ENCODE measurements around the gene WDR18.
A peak's percentile ranks its signal among the peaks of the same experiment; 100 is the strongest.

Gene WDR18

DNA sequence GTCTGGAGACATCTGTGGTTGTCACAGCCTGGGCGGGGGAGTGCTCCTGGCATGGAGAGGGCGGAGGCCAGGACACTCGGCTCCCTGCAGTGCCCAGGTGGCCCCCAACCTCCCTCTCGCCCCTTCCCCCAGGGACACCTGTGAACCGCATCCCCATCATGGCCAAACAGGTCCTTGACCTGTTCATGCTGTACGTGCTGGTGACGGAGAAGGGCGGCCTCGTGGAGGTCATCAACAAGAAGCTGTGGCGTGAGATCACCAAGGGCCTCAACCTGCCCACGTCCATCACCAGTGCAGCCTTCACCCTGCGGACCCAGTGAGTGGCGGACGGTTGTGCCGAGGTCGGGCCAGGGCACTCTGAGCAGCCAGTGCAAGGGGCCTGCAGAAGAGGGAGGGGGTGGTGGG lies 20.0 kb upstream of the WDR18 start:
- no peak for DNase-seq

DNA sequence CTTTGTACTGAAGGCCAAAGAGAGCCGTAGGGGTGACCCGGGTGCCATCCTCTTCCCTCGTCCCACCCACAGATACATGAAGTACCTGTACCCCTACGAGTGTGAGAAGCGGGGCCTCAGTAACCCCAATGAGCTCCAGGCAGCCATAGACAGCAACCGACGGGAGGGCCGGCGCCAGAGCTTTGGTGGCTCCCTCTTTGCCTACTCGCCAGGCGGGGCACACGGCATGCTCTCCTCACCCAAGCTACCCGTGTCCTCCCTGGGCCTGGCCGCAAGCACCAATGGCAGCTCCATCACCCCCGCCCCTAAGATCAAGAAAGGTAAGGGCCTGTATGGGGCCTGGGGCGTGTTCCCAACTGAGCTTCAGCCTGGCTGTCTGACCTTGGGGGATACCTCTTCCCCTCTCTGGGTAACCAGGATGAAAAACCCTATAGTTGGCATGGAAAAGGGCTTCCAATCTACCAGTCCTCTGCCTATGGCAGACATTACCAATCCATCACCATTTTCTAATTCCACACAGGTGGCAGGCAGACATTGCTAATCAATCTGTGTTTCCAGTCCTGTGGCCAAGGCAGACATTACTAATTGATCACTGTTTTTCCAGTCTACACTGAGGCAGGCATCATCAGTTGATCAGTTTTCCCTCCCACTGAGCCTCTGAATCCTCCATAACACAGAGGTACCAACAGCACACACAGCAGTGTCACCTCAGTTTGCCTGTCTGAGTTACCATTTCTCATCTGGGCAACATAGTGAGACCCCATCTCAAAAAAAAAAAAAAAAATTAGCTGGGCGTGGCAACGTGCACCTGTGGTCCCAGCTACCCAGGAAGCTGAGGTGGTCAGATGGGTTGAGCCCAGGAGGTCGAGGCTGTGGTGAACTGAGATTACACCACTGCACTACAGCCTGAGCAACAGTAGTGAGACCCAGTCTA lies 19.1 kb upstream of the WDR18 start:
- no peak for DNase-seq

- DNase-seq = no peak
These were observed 17.6 kb upstream of the WDR18 start for GRCh38 chr19:966485-967088.

- DNase-seq = no peak
These were observed 13.4 kb upstream of the WDR18 start for GRCh38 chr19:970695-971094.

DNA sequence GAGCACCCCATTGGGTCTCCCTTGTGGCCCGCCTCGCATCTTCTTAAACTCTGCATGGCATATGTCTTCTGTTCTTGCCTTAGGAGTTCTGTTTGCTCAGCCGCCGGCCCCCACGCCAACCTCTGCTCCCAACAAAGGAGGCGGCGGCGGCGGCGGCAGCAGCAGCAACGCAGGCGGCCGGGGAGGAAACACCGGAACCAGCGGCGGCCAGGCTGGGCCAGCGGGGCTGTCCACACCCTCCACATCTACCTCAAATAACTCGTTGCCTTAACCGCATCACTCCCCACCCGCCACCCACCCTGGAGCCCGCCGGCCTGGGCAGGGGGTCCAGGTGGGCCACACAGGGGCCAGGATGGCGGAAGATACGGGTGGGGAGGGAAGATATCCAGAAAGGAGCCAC lies 12.3 kb upstream of the WDR18 start:
- DNase-seq = no peak

DNA sequence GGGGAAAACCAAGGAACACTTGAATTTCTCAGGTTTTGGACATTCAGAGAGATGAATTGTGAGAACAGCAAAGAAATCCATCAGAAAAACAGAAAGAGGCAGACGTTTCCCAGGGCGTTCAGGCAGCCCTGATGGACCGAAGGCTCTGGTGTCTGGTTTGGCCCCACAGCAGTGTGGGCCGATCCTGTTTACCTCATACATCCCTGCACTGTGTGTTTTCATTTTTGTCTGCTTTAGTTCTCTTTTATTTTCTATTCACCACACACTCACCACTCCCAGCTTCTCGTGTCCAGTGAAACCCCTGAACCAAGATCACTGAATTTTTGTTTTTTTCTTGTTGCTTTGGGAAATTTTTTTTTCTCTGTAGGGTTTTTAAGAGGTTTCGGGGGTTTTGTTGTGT lies 11.9 kb upstream of the WDR18 start:
- no peak for DNase-seq

DNA sequence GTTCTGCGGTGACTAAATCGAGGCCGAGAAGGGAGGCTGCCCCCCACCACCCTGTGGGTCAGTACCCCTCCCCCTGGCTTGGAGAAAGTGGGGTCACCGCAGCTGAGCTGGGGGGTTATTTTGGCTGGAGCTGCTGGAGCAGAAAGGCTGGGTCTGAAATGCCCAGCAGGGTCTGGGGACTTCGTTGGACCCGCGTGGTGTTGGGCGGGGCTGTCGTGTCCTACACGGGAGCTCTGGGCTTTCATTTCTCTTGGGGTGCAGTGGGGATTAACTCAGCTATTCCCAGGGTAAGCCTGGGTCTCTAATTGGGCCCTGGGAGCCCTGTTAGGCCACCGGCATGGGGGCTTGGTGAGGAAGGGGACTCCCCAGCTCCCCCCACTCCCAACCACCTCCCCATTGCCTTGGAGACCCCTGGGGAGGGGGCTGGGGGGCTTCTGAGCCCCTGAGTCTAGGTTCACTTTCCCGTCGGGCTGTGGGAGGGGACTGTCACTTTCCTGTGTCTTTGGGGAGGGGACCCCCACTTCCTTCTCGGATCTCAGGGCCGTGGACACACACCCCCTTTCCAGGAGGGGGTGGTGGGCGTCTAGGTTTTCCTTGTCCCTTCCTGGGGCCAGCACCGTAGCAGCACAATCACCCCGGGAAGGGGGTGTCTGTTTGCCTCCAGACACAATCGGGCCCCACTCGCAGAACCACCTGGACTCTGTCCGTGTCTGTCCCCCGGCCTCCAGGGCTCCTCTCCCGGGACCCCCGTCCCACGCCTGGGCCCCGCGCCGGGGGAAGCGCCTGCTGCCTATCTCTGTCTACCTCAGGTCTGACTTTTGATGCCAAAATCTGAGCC lies 10.2 kb upstream of the WDR18 start:
- DNase-seq = no peak

DNA sequence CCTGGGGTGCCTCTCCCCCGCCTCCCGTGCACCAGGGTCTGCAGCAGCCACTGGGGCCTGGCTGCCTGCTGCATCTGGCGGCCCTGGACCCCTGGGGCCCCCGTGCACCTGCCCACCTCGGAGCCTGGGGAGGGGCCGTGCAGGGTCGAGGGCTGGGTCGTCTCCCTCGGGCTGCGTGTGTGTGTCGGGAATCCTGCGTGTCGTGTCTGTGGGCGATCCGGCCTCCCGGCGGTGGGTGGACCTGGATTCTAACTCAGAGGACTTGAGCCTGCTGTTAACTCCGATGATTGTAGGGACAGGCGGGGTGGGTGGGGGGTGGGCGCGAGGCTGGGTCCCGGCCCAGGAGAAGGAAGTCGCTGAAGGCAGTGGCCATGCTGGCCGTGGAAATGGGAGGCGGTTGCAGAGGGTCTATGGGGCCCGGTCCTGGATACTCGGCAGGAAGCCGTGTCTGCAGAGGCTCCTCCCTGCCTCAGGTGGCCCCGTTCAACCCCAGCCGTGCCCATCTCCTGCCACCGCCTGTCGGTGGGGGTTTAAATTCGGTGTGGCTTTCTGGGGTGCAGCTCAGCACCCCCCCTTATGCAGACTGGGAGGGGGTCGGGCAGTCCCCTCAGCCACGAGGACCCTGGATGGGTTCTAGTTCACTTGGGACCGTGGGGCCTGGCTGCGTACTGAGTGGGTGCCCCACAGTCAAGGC lies 9.4 kb upstream of the WDR18 start:
- no peak for DNase-seq

DNA sequence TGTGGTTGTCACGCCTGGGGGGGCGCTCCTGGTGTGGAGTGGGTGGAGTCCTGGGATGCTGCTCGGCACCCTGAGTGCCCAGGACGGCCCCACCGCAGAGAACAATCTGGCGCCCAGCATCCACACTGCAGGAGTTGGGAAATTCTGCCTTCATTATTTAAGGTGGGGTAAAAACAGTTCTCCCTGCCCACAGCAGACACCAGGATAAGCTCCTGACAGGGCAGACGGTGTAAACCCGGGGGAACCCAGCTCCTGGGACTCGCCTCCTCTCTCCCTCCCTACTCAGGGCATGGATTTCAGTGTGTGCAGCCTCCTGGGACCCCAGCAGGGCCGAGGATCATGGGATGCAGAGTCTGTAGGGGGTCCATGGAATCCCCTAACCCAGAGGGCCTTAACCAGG lies 7.7 kb upstream of the WDR18 start:
- DNase-seq = no peak

DNA sequence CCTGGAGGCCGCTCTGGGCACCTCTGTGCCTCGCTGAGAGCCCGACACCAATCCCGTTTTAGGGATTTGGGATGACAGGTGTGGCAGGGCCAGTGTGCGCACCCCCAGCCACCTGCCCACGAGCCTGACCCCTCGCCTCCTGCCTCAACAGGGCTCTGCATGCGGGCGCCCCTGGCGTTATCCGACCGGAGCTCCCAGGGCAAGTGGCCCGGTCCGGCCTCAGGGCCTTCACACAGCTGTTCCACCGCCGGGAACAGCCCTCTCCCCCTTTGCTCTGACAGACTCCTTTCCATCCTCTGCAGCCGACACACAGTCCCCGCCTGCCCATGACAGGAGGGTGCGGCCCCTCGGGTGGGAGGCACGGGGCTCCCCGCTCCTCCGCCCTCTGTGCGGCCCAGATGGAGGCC lies 7.1 kb upstream of the WDR18 start:
- DNase-seq = no peak

DNA sequence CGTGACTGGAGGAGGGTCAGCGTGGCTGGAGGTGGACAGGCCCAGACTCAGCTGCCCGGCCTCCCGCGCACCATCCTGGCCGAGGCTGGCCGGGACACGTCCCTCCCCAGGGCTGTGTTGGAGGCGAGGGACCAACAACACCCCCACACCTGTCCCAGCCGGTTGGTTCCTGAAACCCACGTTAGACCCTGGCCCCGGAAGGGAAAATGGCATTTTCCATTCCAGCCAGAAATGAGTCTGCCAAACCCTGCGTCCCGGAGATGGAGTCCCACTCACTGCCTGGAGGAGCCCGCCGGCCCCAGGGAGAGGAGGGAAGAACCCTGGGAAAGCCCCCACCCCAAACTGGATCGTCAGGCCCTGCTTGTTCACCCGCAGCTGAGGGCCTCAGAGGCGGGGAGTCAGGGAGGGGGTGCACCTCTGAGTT lies 4.8 kb upstream of the WDR18 start:
- no peak for DNase-seq

GRCh38 chr19:980133-980998 lies 3.8 kb upstream of the WDR18 start:
- DNase-seq = no peak

GRCh38 chr19:982567-983170 lies 1.5 kb upstream of the WDR18 start:
- DNase-seq = peak in 53 of 58 donors; percentile 3 to 73 (median 49)

DNA sequence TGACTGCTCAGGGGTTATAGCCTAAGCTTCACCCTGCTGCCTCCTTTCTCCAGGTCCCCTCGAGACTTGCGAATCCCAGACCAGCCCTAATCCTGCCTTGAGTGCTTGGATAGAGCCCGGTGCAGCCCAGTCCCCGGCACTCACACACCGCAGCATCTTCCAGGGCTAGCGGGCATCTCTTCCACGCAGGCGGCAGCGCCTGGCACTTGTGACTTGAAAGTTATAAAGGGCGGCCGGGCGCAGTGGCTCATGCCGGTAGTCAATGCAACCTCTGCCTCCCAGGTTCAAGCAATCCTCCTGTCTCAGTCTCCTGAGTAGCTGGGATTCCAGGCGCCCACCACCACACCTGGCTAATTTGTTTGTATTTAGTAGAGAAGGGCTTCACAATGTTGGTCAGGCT lies 1.9 kb downstream of the WDR18 start:
- DNase-seq = no peak

GRCh38 chr19:988081-988480 lies 3.9 kb downstream of the WDR18 start:
- no peak for DNase-seq

DNA sequence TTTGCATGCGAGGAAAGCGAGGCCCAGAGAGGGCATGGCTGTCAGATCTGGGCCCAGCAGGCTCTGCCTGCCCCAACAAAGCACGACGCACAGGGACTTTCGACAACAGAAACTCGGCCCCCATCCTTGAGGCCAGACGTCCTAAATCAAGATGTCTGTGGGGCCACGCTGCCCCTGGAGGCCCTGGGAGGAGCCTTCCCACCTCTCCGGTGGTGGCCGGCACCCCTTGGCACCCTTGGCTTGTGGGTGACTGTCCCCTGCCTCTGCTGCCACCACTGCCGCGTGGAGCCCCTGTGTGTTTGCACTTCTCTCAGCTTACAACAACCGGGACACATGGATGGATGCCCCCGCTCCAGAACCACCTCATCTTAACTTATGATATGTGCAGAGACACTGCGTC lies 4.4 kb downstream of the WDR18 start:
- DNase-seq = no peak

- DNase-seq = no peak
These were observed 5.4 kb downstream of the WDR18 start for GRCh38 chr19:989381-990081.

- DNase-seq = no peak
These were observed 6.0 kb downstream of the WDR18 start for GRCh38 chr19:990119-990571.

DNA sequence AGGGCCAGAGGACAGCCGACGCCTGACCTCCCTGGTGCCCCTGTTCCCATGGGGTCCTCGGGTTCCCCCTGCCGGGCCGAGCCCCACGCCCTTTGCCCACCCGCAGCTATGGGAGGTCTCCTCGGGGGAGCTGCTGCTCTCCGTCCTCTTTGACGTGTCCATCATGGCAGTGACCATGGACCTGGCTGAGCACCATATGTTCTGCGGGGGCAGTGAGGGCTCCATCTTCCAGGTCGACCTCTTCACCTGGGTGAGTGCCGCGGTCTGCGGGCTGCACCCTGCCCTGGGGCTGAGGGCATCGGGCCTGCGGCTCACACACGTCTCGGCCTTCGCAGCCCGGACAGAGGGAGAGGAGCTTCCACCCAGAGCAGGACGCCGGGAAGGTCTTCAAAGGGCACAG lies 6.6 kb downstream of the WDR18 start:
- no peak for DNase-seq
